ENCODE data around the gene THRA.

DNA sequence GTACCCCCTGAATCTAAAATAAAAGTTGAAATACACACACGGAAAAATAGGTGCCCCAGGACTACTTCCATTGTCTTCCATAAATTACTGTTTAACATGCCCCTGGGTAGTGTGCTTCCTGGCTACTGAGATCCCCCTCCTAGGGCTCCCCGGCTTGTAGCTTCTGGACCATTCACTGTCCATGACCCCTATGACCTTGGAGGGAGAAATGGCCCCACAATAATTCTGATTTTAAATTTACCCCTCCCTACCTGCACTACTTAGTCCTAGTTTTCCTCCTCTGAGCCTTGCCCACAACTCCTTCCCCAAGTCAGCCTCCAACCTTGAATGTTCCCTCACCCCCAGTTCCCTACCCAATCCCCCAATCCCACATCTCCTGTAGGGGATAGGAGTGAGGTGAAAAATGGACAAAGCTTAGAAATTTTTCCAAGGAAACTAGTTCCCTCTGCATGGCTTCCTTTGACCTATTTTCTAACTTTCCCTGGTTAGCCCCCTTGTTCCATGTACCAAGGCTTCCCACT, 49.5 kb downstream of the THRA start:
- TF ChIP-seq JUN (IDR thresholded peaks at IDR 0.05; ENCODE audit: borderline replicate concordance, low read depth, low read length) (no peak), JUN (CRISPR knock-in tag; IDR thresholded peaks at IDR 0.05; ENCODE audit: borderline replicate concordance) (no peak), TARDBP (IDR thresholded peaks at IDR 0.05) (no peak), EP400 (IDR thresholded peaks at IDR 0.05) (no peak), JUND (IDR thresholded peaks at IDR 0.05; ENCODE audit: borderline replicate concordance, low read depth, low read length) (no peak), JUND (tag; IDR thresholded peaks at IDR 0.05; ENCODE audit: borderline replicate concordance, low read depth, low read length) (no peak), NELFE (IDR thresholded peaks at IDR 0.05; ENCODE audit: insufficient read depth, insufficient read length) (no peak), NRF1 (conservative IDR thresholded peaks at IDR 0.05 in 1 of 2, IDR thresholded peaks at IDR 0.05 in 1 of 2) (no peak), RAD21 (CRISPR knock-in tag; conservative IDR thresholded peaks at IDR 0.05 in 1 of 2, IDR thresholded peaks at IDR 0.05 in 1 of 2) (no peak), XRCC3 (IDR thresholded peaks at IDR 0.05) (no peak)
- TF ChIP-seq, protein P1, sequence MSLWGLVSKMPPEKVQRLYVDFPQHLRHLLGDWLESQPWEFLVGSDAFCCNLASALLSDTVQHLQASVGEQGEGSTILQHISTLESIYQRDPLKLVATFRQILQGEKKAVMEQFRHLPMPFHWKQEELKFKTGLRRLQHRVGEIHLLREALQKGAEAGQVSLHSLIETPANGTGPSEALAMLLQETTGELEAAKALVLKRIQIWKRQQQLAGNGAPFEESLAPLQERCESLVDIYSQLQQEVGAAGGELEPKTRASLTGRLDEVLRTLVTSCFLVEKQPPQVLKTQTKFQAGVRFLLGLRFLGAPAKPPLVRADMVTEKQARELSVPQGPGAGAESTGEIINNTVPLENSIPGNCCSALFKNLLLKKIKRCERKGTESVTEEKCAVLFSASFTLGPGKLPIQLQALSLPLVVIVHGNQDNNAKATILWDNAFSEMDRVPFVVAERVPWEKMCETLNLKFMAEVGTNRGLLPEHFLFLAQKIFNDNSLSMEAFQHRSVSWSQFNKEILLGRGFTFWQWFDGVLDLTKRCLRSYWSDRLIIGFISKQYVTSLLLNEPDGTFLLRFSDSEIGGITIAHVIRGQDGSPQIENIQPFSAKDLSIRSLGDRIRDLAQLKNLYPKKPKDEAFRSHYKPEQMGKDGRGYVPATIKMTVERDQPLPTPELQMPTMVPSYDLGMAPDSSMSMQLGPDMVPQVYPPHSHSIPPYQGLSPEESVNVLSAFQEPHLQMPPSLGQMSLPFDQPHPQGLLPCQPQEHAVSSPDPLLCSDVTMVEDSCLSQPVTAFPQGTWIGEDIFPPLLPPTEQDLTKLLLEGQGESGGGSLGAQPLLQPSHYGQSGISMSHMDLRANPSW (CRISPR knock-in tag; IDR thresholded peaks at IDR 0.05), result no peak
- TF ChIP-seq, protein P2, sequence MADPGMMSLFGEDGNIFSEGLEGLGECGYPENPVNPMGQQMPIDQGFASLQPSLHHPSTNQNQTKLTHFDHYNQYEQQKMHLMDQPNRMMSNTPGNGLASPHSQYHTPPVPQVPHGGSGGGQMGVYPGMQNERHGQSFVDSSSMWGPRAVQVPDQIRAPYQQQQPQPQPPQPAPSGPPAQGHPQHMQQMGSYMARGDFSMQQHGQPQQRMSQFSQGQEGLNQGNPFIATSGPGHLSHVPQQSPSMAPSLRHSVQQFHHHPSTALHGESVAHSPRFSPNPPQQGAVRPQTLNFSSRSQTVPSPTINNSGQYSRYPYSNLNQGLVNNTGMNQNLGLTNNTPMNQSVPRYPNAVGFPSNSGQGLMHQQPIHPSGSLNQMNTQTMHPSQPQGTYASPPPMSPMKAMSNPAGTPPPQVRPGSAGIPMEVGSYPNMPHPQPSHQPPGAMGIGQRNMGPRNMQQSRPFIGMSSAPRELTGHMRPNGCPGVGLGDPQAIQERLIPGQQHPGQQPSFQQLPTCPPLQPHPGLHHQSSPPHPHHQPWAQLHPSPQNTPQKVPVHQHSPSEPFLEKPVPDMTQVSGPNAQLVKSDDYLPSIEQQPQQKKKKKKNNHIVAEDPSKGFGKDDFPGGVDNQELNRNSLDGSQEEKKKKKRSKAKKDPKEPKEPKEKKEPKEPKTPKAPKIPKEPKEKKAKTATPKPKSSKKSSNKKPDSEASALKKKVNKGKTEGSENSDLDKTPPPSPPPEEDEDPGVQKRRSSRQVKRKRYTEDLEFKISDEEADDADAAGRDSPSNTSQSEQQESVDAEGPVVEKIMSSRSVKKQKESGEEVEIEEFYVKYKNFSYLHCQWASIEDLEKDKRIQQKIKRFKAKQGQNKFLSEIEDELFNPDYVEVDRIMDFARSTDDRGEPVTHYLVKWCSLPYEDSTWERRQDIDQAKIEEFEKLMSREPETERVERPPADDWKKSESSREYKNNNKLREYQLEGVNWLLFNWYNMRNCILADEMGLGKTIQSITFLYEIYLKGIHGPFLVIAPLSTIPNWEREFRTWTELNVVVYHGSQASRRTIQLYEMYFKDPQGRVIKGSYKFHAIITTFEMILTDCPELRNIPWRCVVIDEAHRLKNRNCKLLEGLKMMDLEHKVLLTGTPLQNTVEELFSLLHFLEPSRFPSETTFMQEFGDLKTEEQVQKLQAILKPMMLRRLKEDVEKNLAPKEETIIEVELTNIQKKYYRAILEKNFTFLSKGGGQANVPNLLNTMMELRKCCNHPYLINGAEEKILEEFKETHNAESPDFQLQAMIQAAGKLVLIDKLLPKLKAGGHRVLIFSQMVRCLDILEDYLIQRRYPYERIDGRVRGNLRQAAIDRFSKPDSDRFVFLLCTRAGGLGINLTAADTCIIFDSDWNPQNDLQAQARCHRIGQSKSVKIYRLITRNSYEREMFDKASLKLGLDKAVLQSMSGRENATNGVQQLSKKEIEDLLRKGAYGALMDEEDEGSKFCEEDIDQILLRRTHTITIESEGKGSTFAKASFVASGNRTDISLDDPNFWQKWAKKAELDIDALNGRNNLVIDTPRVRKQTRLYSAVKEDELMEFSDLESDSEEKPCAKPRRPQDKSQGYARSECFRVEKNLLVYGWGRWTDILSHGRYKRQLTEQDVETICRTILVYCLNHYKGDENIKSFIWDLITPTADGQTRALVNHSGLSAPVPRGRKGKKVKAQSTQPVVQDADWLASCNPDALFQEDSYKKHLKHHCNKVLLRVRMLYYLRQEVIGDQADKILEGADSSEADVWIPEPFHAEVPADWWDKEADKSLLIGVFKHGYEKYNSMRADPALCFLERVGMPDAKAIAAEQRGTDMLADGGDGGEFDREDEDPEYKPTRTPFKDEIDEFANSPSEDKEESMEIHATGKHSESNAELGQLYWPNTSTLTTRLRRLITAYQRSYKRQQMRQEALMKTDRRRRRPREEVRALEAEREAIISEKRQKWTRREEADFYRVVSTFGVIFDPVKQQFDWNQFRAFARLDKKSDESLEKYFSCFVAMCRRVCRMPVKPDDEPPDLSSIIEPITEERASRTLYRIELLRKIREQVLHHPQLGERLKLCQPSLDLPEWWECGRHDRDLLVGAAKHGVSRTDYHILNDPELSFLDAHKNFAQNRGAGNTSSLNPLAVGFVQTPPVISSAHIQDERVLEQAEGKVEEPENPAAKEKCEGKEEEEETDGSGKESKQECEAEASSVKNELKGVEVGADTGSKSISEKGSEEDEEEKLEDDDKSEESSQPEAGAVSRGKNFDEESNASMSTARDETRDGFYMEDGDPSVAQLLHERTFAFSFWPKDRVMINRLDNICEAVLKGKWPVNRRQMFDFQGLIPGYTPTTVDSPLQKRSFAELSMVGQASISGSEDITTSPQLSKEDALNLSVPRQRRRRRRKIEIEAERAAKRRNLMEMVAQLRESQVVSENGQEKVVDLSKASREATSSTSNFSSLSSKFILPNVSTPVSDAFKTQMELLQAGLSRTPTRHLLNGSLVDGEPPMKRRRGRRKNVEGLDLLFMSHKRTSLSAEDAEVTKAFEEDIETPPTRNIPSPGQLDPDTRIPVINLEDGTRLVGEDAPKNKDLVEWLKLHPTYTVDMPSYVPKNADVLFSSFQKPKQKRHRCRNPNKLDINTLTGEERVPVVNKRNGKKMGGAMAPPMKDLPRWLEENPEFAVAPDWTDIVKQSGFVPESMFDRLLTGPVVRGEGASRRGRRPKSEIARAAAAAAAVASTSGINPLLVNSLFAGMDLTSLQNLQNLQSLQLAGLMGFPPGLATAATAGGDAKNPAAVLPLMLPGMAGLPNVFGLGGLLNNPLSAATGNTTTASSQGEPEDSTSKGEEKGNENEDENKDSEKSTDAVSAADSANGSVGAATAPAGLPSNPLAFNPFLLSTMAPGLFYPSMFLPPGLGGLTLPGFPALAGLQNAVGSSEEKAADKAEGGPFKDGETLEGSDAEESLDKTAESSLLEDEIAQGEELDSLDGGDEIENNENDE (IDR thresholded peaks at IDR 0.05; ENCODE audit: low read depth, low read length), result no peak
- TF ChIP-seq, protein P3, sequence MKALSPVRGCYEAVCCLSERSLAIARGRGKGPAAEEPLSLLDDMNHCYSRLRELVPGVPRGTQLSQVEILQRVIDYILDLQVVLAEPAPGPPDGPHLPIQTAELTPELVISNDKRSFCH (CRISPR knock-in tag; IDR thresholded peaks at IDR 0.05), result no peak
- TF ChIP-seq, protein P3 (tag; IDR thresholded peaks at IDR 0.05), result no peak
- TF ChIP-seq, protein P4, sequence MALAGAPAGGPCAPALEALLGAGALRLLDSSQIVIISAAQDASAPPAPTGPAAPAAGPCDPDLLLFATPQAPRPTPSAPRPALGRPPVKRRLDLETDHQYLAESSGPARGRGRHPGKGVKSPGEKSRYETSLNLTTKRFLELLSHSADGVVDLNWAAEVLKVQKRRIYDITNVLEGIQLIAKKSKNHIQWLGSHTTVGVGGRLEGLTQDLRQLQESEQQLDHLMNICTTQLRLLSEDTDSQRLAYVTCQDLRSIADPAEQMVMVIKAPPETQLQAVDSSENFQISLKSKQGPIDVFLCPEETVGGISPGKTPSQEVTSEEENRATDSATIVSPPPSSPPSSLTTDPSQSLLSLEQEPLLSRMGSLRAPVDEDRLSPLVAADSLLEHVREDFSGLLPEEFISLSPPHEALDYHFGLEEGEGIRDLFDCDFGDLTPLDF (CRISPR knock-in tag; IDR thresholded peaks at IDR 0.05), result no peak

All from K562 (cell line).